Loucy (cell line): ENCODE data around the gene CABCOCO1.

Experiments
- H2AFZ ChIP-seq: fragments of 200-600 bp; sonication (generic); 2 replicates; pipeline ENCODE4 v1.6.0; 2016; ENCODE audit warnings: antibody characterized with exemption, mild to moderate bottlenecking, low read length, moderate library complexity
- H3F3A ChIP-seq: fragments of 200-600 bp; 2 replicates; pipeline ENCODE4 v1.6.0; 2016; ENCODE audit warnings: antibody characterized with exemption, low read depth, mild to moderate bottlenecking
- H3K27me3 ChIP-seq: fragments of 200-600 bp; sonication (generic); 2 replicates; pipeline ENCODE4 v1.6.1; 2014; ENCODE audit warnings: low read length, mild to moderate bottlenecking; ENCODE audit not compliant: insufficient read depth, poor library complexity, severe bottlenecking
- H3K36me3 ChIP-seq: fragments of 200-600 bp; sonication (generic); 2 replicates; pipeline ENCODE4 v1.6.1; 2016; ENCODE audit warnings: low read length; ENCODE audit not compliant: insufficient read depth
- H3K4me1 ChIP-seq: fragments of 200-600 bp; sonication (generic); 2 replicates; pipeline ENCODE4 v1.5.1; 2014; ENCODE audit warnings: low read length, mild to moderate bottlenecking; ENCODE audit not compliant: insufficient read depth, poor library complexity, severe bottlenecking
- H3K4me2 ChIP-seq: fragments of 200-600 bp; sonication (generic); 2 replicates; pipeline ENCODE4 v1.6.0; 2014; ENCODE audit warnings: antibody characterized with exemption, low read length, low read depth, mild to moderate bottlenecking; ENCODE audit not compliant: poor library complexity, severe bottlenecking
- H3K4me3 ChIP-seq: fragments of 200-600 bp; sonication (generic); 2 replicates; pipeline ENCODE4 v1.5.1; 2014; ENCODE audit warnings: low read length, mild to moderate bottlenecking, mixed read lengths; ENCODE audit not compliant: poor library complexity, severe bottlenecking
- H3K79me2 ChIP-seq: fragments of 200-600 bp; sonication (generic); 2 replicates; pipeline ENCODE4 v1.6.1; 2014; ENCODE audit warnings: low read length; ENCODE audit not compliant: insufficient read depth
- H3K9ac ChIP-seq: fragments of 200-600 bp; sonication (generic); 2 replicates; pipeline ENCODE4 v1.6.0; 2014; ENCODE audit warnings: mild to moderate bottlenecking, low read depth, low read length, moderate library complexity; ENCODE audit not compliant: poor library complexity, severe bottlenecking
- H3K9me2 ChIP-seq: fragments of 200-600 bp; sonication (generic); replicated peaks from 2 replicates; pipeline ENCODE4 v1.6.1; 2016; ENCODE audit warnings: low read depth, low read length, mixed read lengths
- H3K9me3 ChIP-seq: fragments of 200-600 bp; sonication (generic); 2 replicates; pipeline ENCODE4 v1.6.1; 2014; ENCODE audit warnings: mild to moderate bottlenecking, antibody characterized with exemption, low read length, low read depth; ENCODE audit not compliant: insufficient read depth
- H4K20me1 ChIP-seq: fragments of 200-600 bp; sonication (generic); 2 replicates; pipeline ENCODE4 v1.6.0; 2014; ENCODE audit warnings: antibody characterized with exemption, low read length, mild to moderate bottlenecking; ENCODE audit not compliant: insufficient read depth, poor library complexity, severe bottlenecking
- CTCF ChIP-seq: fragments of 200-600 bp; sonication (generic); conservative IDR thresholded peaks from 2 replicates; pipeline ENCODE4 v1.5.1; 2014; ENCODE audit warnings: mild to moderate bottlenecking, antibody characterized with exemption, low read length
- EZH2phosphoT487 ChIP-seq: fragments of 200-600 bp; IDR thresholded peaks from 2 replicates; pipeline ENCODE4 v1.6.1; 2018; ENCODE audit warnings: antibody characterized with exemption, mild to moderate bottlenecking, moderate library complexity, borderline replicate concordance

Gene CABCOCO1

DNA sequence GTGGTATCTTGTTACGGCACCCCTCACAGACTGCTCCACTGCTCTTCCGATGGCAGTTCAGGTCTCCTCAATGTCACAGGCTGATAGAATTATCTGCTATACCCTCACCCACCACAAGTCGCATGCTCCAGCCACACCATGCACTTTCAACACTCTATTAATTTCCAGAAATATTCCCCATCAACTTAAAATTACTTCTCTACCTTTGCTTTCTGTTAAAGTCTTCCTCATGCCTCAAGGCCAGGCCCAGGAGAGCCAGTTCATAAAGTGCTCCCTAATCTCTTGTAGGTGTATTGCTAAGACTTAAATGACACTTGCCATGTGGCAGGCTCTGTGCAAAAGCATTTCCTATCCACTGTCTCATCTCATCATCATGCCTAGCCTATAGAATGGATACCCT is 132.8 kb downstream of the CABCOCO1 start:
- Histone ChIP-seq H3K9me3 (no peaks in the 10 kb centered on the region), H2AFZ (peak overlapping the region; percentile 65; the same call in 1 of the 2 replicates), H3F3A (no peaks in the 10 kb centered on the region), H3K9me2 (no peaks in the 10 kb centered on the region), H3K4me1 (peaks cover 32% of the 10 kb centered on the region), H3K36me3 (no peaks in the 10 kb centered on the region), H3K27me3 (no peaks in the 10 kb centered on the region), H4K20me1 (no peaks in the 10 kb centered on the region), H3K9ac (no peak overlapping the region), H3K4me3 (no peak overlapping the region), H3K4me2 (no peak overlapping the region), H3K79me2 (no peaks in the 10 kb centered on the region)
- TF ChIP-seq EZH2phosphoT487 (no peak), CTCF (peak; percentile 59)

DNA sequence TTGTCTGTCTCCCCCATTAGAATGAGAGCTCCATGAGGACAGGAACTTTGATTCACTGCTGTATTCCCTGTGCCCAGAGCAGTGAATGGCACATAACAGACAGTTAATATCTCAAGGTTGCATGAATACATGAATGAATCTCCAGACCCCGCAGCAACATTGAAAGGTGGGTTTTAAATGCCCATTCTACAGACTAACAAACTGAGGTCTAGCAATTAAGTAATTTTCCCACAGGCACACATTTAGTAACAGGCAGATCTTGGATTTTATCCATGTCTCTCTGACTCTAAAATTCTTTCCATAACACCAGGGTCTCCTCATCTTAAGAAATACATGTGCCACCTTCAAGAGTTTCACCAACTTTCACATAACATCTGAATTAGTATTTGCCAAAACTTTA is 134.1 kb downstream of the CABCOCO1 start:
- H3K9ac ChIP-seq, result no peak overlapping the region
- H4K20me1 ChIP-seq, result no peaks in the 10 kb centered on the region
- no peaks in the 10 kb centered on the region for H3K36me3 ChIP-seq
- no peaks in the 10 kb centered on the region for H3K9me3 ChIP-seq
- no peaks in the 10 kb centered on the region for H3K9me2 ChIP-seq
- no peaks in the 10 kb centered on the region for H3K79me2 ChIP-seq
- no peaks in the 10 kb centered on the region for H3F3A ChIP-seq
- no peak for TF ChIP-seq CTCF
- TF ChIP-seq EZH2phosphoT487, result no peak
- H3K4me3 ChIP-seq, result no peak overlapping the region
- no peak overlapping the region for H3K4me2 ChIP-seq
- no peaks in the 10 kb centered on the region for H3K27me3 ChIP-seq
- H2AFZ ChIP-seq, result no peak overlapping the region
- H3K4me1 ChIP-seq, result peaks cover 32% of the 10 kb centered on the region

DNA sequence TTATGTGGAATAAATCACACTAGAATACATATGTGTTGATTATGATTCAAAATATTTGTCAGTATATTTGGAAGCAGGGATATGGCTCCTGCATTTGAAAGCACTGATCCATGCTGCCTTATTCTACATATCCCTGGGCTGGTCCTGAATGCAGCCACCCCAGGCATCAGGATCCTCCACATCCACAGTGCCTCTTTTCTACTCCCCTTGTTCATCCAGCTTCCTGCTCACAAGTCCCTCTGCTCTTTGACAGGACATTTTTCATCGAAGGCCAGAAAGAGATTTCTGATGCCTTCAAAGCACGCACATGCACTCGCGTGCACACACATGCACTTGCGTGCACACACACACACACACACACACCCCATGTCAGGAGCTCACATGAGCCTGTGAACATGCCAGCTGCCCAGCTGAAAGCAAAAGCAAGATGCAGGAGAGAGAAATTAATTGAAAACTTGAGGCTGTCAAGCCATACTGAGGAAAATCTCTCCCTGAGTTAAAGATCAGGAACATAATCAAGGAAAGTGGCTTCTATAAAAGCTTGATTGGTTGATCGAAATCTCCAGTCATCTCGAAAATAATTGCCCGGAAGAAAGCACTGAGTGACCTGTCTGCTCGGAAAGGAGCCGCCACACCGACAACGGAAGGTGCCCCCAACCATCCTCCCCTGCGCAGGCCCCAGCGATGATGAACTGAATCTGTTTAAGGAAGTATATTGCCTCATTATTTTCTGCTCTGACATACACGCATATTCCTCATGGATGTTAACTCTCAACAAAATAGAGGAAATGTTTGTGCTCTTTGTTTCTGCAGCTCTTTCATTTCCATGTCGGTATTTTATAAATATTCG is 134.8 kb downstream of the CABCOCO1 start:
- Histone ChIP-seq H3K79me2 (no peaks in the 10 kb centered on the region), H3K4me3 (no peak overlapping the region), H3K4me2 (no peak overlapping the region), H3F3A (no peaks in the 10 kb centered on the region), H3K9me2 (no peaks in the 10 kb centered on the region), H3K27me3 (no peaks in the 10 kb centered on the region), H2AFZ (no peak overlapping the region), H3K9me3 (no peaks in the 10 kb centered on the region), H3K9ac (no peak overlapping the region), H3K36me3 (no peaks in the 10 kb centered on the region), H4K20me1 (no peaks in the 10 kb centered on the region), H3K4me1 (peaks cover 26% of the 10 kb centered on the region)
- TF ChIP-seq EZH2phosphoT487 (no peak), CTCF (no peak)
